Skeletal muscle tissue (tissue), 4 donors: Measurements from ENCODE around the gene GNB3. TPM values are rescaled to one million over a fixed set of nuclear protein-coding genes. Genes with fewer than 3 reads are reported as not detected.

Experiments
- H3K27ac ChIP-seq: one replicate; pipeline ENCODE4 v1.7.0; 2013; ENCODE audit warnings: mild to moderate bottlenecking, low read depth, low read length, inconsistent platforms
- H3K27me3 ChIP-seq, 3 donors: one replicate each; pipeline ENCODE4 v1.7.0; 2013; ENCODE audit warnings: low read length in 3 of 3; ENCODE audit not compliant: control insufficient read depth in 3 of 3, insufficient read depth in 3 of 3
- H3K36me3 ChIP-seq, 3 donors: one replicate each; pipeline ENCODE4 v1.7.0; 2013; ENCODE audit warnings: low read length in 3 of 3; ENCODE audit not compliant: control insufficient read depth in 3 of 3, insufficient read depth in 3 of 3
- H3K4me1 ChIP-seq, 3 donors: one replicate each; pipeline ENCODE4 v1.7.0; 2013; ENCODE audit warnings: low read length in 3 of 3, mild to moderate bottlenecking in 3 of 3; ENCODE audit not compliant: control insufficient read depth in 3 of 3, insufficient read depth in 3 of 3
- H3K4me3 ChIP-seq, 3 donors: one replicate each; pipeline ENCODE4 v1.7.0; 2013; ENCODE audit warnings: low read length in 3 of 3
- H3K9ac ChIP-seq, 3 donors: one replicate each; pipeline ENCODE4 v1.7.0; 2013; ENCODE audit warnings: low read length in 3 of 3, mild to moderate bottlenecking in 3 of 3, moderate library complexity in 2 of 3, low read depth in 1 of 3
- H3K9me3 ChIP-seq, 3 donors: one replicate each; pipeline ENCODE4 v1.7.0; 2013; ENCODE audit warnings: low read length in 3 of 3; ENCODE audit not compliant: control insufficient read depth in 3 of 3
- total RNA-seq: library from RNA; depleted of rRNA; stranded (reverse); fragments of >200 nt; gene quantifications from one replicate; pipeline ENCODE4 v1.2.3, GENCODE V29; 2014
- donor health status: Osteomylitis.

Gene GNB3
- total RNA-seq, 1 donor from 2014 or later, result 3.7 TPM

- no peak overlapping the region for H3K4me3 ChIP-seq
- H3K27me3 ChIP-seq, result no peaks in the 10 kb centered on the region
- peak overlapping the region in 1 of 3 donors; percentile 8 for H3K9ac ChIP-seq
- H3K27ac ChIP-seq, result no peak overlapping the region
- peaks cover 0 to 9% (median 5%) of the 10 kb centered on the region in 3 donors for H3K36me3 ChIP-seq
- no peaks in the 10 kb centered on the region for H3K9me3 ChIP-seq
- peaks cover 8 to 11% (median 10%) of the 10 kb centered on the region in 3 donors for H3K4me1 ChIP-seq
Measured at GRCh38 chr12:6847676-6848075, 7.0 kb downstream of the GNB3 start.

- H3K4me3 ChIP-seq, result no peak overlapping the region
- no peak overlapping the region for H3K9ac ChIP-seq
- H3K9me3 ChIP-seq, result no peaks in the 10 kb centered on the region
- H3K36me3 ChIP-seq, result peaks cover 0 to 9% (median 3%) of the 10 kb centered on the region in 3 donors
- H3K27ac ChIP-seq, result no peak overlapping the region
- H3K27me3 ChIP-seq, result no peaks in the 10 kb centered on the region
- peaks cover 19 to 25% (median 23%) of the 10 kb centered on the region in 3 donors for H3K4me1 ChIP-seq
Measured at GRCh38 chr12:6849427-6849826, 8.7 kb downstream of the GNB3 start.

GRCh38 chr12:6849976-6850560 lies 9.3 kb downstream of the GNB3 start:
- H3K4me3 ChIP-seq, result no peak overlapping the region
- H3K9me3 ChIP-seq, result no peaks in the 10 kb centered on the region
- H3K9ac ChIP-seq, result no peak overlapping the region
- H3K27ac ChIP-seq, result no peak overlapping the region
- H3K36me3 ChIP-seq, result peaks cover 0 to 6% (median 3%) of the 10 kb centered on the region in 3 donors
- no peaks in the 10 kb centered on the region for H3K27me3 ChIP-seq
- H3K4me1 ChIP-seq, result peaks cover 19 to 25% (median 23%) of the 10 kb centered on the region in 3 donors

GRCh38 chr12:6850796-6851152 lies 10.0 kb downstream of the GNB3 start:
- H3K27me3 ChIP-seq, result no peaks in the 10 kb centered on the region
- peak overlapping the region; percentile 99 for H3K4me3 ChIP-seq
- no peak overlapping the region for H3K27ac ChIP-seq
- peaks cover 2 to 11% (median 3%) of the 10 kb centered on the region in 3 donors for H3K36me3 ChIP-seq
- H3K9me3 ChIP-seq, result no peaks in the 10 kb centered on the region
- H3K9ac ChIP-seq, result peak overlapping the region in 1 of 3 donors; percentile 92
- peaks cover 19 to 25% (median 23%) of the 10 kb centered on the region in 3 donors for H3K4me1 ChIP-seq

- Histone ChIP-seq H3K4me1 (peaks cover 19 to 25% (median 23%) of the 10 kb centered on the region in 3 donors), H3K36me3 (peaks cover 7 to 13% (median 8%) of the 10 kb centered on the region in 3 donors), H3K27me3 (no peaks in the 10 kb centered on the region), H3K9ac (peak within 1 kb of the TSS; percentile 79 to 93 (median 92)), H3K9me3 (no peaks in the 10 kb centered on the region), H3K27ac (peak within 1 kb of the TSS; percentile 96), H3K4me3 (peak within 1 kb of the TSS; percentile 99)
Measured at GRCh38 chr12:6851153-6851920, 10.6 kb downstream of the GNB3 start, which contains the start of gene CDCA3. Gene CDCA3 (minus strand): TSS chr12:6851286. CDS start chr12:6850952, 334 bp downstream.

GRCh38 chr12:6851921-6852650 lies 11.4 kb downstream of the GNB3 start, which contains the start of gene USP5:
Gene USP5 (plus strand): TSS chr12:6852150. CDS start chr12:6852180, 30 bp downstream.
- Histone ChIP-seq H3K27ac (peak within 1 kb of the TSS; percentile 96), H3K4me1 (peaks cover 19 to 25% (median 23%) of the 10 kb centered on the region in 3 donors), H3K9ac (peak within 1 kb of the TSS; percentile 79 to 93 (median 92)), H3K9me3 (no peaks in the 10 kb centered on the region), H3K27me3 (no peaks in the 10 kb centered on the region), H3K4me3 (peak within 1 kb of the TSS; percentile 99), H3K36me3 (peaks cover 14 to 21% (median 15%) of the 10 kb centered on the region in 3 donors)

- H3K4me3 ChIP-seq, result peak overlapping the region; percentile 68 to 80 (median 72)
- H3K9me3 ChIP-seq, result no peaks in the 10 kb centered on the region
- peak overlapping the region; percentile 96 for H3K27ac ChIP-seq
- peak overlapping the region; percentile 60 to 78 (median 64) for H3K9ac ChIP-seq
- no peaks in the 10 kb centered on the region for H3K27me3 ChIP-seq
- H3K4me1 ChIP-seq, result peaks cover 21 to 25% (median 23%) of the 10 kb centered on the region in 3 donors
- H3K36me3 ChIP-seq, result peaks cover 21 to 28% (median 22%) of the 10 kb centered on the region in 3 donors
Measured at GRCh38 chr12:6852651-6853354, 12.1 kb downstream of the GNB3 start.

GRCh38 chr12:6853626-6854025 lies 12.9 kb downstream of the GNB3 start:
- Histone ChIP-seq H3K9me3 (no peaks in the 10 kb centered on the region), H3K4me1 (peaks cover 21 to 25% (median 23%) of the 10 kb centered on the region in 3 donors), H3K4me3 (no peak overlapping the region), H3K9ac (peak overlapping the region in 2 of 3 donors; percentile 60 to 78), H3K27ac (peak overlapping the region; percentile 96), H3K27me3 (no peaks in the 10 kb centered on the region), H3K36me3 (peaks cover 29 to 36% (median 30%) of the 10 kb centered on the region in 3 donors)

GRCh38 chr12:6854036-6854435 lies 13.3 kb downstream of the GNB3 start:
- Histone ChIP-seq H3K4me1 (peaks cover 23 to 25% (median 25%) of the 10 kb centered on the region in 3 donors), H3K36me3 (peaks cover 32 to 40% (median 34%) of the 10 kb centered on the region in 3 donors), H3K27ac (no peak overlapping the region), H3K4me3 (no peak overlapping the region), H3K27me3 (no peaks in the 10 kb centered on the region), H3K9ac (peak overlapping the region in 2 of 3 donors; percentile 4 to 78), H3K9me3 (no peaks in the 10 kb centered on the region)
